NCI-H146 treated with DMSO at 0.1 percent for 48 hours (cell line): ENCODE data around the gene CCDC33.

Source experiments
- DNase-seq: peaks from one replicate; lab custom pipeline; 2025; ENCODE audit not compliant: unreplicated experiment; lab: John Stamatoyannopoulos, UW

Gene CCDC33

DNA sequence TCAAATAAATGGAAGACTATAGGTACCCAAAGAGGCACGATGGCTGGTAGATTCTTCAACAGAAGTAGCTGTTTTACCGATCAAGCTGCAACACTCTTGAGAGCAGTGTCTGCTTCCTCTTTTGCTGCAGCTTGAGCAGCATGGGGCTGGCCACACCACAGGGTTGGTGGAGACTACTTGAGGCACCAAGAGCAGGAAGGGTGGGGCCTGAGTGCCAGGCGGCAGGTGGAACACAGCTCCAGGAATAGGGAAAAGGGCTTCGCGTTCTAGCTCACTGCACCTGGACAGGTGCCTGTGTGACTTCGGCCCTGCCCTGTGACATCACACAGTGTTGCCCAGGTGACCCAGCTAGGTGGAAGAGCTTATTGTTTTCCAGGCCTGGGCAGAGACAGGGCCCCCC lies at the start of gene CCDC33:
Gene CCDC33 (plus strand): TSS at position 365 of the 400 bp plus-strand sequence. CDS start 394 bp downstream, outside the sequence.
- peak; percentile 92 for DNase-seq

DNA sequence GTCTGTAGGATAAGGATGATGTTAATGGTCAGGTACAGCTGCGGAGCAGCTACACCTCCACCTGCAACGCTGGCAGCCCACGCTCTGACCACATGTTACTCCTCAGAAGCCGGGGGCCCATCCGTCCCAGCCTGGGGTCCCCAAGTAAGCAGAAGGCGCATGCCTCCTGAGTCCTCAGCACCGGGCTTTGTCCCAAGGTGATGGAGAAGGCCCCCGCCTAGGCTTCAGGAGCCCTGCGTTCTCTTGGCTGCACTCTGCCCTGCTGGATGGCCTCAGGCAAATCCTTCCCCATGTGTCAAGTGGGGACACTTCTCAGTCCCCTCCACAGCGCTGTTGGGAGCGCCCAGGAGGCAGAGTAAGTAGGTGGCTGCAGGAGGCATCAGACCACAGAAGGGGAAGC lies 47.9 kb upstream of the CCDC33 start:
- DNase-seq = no peak

DNA sequence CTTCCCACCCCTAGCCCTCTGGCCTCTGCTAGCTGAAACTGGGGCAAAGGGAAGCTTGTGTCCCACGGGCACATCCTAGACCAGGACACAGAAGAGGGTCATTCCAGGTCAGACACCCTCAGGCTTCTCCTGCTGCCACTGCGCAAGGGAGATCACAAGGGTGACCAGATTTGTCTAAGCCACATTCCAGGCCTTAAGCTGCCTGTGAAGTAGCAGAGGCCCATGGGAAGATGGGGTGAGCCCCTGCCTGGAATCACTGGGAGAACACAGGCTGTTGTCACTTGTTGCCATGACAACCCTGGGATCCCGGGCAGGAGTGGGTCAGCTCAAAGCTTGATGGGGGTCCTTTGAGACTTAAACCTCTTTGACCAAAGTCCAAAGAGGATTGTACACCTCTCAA lies 44.3 kb upstream of the CCDC33 start:
- no peak for DNase-seq

DNA sequence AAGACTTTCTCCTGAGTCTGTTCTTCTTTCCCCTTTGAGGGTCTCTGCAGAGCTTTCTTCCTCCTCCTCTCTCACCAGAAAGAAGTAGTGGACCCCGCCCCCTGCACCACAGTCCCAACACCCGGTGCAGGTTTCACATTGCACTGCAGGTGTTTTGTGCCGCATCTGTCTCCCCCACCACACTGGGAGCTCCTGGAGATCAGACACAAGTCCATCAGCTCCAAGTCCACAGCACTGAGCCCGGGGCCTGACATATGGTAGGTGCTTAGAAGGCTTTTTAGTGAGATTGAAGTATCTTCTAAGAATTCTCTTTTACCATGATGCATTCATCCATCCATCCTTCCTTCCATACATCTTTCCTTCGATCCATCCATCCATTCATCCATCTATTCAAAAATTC lies 43.4 kb upstream of the CCDC33 start:
- DNase-seq = no peak

DNA sequence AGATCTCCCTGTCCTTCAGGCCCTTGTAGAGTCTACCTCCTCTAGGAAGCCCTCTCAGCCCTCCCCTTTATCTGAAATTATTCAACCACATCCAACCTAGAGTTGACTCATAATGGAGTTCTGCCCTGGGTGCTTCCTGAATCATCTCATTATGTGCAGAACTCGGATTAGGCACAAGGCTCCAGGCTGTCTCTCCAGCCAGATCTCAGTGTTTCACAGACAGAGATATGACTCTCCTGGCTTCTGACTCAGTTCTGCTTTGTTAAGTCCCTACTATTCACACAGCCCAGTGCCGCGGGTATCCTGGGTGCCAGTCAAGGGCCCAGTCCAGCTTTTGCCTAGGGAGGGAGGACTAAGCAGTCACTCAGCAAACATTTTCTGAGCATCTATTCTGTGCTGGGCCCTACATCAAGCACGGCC lies 42.8 kb upstream of the CCDC33 start:
- no peak for DNase-seq

DNA sequence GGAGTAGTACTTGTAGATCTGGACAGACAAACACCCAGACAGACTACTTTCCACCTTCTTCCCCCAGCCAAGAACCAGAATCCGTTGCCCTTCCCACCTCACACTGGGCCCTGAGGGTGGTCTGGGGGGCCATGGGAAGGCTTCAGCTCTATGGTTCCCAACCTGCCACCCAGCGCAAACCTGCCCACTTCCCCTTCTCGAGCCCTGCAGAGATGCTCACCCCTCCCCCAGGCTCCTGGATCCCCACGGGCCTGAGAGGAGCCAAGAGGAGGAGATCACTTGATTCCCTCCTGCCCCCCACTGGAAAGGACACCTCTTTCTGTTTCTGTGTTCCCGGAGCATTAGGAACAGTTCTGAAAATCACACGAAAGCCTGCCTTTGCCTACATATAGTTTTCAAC lies 42.2 kb upstream of the CCDC33 start:
- DNase-seq = no peak

DNA sequence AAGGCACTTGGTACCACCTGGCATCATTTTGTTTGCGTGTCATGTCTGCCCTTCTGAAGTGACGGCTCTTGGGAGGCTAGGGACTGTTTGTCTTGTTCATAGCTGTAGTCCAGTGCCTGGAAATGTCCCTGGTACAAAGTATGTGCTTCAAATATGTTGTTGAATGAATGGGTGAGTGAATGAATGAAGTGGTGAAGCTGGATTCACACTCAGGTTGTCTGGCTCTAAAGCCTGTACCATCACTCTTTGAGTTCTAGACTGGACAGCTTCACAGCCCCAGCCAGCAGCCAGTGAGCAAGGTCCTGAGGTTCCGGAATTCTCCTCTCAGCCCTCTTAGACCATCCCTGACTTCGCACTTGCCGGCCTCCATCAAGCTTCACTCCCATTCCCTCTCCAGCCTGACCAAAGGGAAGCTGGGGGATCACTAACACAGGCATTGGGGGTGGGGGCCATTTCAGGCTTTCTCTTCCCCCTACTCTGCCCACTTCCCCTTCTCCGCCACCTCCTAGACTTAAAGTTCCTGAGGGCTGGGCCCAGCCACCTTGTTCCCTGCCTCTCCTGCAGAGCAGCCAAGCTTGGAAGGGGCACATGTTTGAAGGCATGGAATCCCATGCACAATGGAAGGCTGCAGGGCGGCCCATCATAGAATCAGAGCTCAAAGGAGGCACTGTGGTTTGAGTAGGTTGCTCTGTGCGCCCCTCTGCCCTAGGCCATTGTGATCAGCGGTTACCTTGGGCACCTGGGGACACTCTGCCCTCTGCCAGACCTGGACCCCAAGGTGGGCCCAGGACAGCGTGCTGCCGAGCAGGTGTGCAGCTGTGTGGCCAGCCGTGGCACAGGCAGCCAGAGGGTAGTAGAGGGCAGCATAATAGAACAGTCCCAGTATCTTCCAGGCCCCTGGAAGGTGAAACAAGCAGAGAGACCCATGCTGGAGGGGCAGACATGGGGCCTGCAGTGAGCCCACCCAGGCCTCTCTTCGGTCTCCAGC lies 41.3 kb upstream of the CCDC33 start:
- DNase-seq = no peak

DNA sequence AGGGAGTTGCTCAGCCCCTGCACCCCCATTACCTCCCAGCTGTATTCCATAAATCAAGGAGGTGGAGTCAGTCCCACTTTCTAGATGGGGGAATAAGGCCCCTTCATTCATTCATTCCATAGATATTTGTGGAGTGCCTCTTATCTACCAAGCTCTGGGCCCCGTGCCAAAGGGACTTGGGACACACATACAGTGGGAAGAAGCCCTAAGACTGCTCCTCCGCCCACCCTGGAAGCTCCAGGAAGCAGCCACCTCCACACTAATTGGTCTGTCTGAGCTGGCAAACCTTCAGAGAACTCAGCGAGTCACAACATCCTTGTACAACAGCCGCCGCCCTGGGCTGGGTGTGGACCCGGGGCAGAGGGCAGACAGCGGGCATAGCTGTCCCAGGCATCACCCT lies 40.0 kb upstream of the CCDC33 start:
- DNase-seq = no peak

DNA sequence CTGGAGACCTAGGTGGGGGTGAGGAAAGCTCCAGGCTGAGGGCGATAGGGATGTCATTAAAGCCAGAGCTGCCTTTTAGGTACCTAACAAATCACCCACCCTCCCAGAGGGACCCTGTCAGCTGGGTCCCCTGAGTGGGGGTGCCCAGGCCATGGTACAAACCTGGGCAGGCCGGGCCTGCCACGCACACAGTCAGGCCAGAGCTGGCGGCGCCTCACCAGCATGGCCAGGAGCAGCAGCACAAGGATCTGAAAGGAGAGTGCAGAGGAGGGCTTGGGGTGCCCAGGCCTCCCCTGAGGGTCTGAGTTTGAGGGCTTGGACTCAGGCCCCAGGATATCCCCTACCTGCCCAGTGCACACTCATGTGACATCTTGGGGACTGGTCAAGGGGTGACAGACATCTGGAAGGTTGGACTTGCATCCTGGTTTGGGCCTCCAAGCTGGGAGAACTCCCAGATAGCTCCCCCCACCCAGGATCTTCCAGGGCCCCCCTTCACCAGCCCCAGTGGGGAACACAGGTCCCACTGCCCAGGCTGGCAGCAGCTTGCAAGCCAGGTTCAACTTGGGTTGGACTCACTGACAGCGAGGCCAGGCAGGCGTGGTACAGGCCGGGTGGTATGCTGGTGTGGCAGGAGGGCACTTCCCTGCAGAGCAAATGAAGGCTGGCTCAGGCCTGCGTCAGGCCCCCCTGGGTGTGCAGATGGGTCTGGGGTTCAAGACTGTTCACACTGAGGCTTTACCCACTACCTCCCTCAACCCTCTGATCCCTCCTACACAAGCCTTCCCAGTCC lies 38.8 kb upstream of the CCDC33 start:
- DNase-seq = no peak

DNA sequence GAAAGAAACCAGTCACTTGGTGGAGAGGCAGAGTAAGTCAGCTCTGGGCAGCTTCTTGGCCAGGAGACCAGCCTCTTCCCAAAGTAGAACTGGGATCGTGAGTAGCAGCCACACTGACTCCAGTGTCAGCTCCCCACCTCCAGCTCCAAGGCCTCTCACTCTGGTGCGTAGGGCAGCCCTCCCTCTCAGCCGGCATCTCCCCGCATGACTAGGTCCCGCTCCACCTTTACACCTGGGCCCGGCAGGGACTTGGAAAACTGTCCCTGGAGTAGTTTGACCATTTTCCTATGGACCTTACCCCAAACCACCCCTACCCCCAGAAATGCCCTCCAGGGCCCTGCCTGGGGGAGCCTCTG lies 36.9 kb upstream of the CCDC33 start:
- no peak for DNase-seq

DNA sequence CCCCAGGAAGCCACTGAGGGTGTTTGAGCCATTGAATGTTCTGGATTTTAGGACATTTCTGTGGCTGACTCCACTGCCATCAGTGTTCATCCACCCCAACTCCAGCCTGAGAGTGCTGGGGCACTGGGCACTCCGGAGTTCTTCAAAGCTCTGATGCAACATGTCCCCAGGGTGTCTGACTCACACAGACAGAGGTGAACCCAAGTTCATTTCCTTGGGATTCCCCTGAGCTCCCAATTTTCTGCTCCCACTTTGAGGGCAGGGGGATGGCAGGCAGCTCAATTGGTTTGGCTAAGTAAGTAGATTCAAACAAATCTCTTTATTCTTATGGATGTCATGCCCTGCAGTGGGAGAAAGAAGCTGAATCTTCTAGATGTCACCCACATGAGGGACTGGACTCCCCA lies 35.7 kb upstream of the CCDC33 start:
- no peak for DNase-seq

DNA sequence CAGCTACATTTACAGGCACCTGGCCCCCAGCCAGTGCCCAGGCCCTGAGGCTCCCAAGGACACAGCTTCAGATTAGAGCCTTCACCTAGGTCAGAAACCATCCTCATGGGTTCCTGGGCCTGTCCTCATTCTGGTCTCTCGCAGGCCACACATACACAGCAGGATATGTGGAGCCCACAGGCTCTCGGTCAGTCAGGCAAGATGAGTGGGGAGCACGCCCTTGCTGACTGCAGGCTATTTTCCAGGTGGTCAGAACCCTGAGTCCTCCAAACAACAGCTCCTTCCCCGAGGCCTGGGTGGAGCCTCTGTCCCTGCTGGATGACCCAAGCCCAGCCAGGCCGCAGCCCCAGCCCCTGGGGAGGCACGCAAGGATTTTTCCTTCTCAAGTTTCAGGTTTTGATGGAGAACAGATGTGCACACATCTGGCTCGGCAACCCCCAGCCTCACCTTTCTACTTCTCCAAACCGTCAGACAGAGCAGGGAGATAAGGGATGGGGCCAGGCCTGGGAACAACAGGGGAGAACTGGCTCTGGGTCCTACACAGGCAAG lies 35.2 kb upstream of the CCDC33 start:
- no peak for DNase-seq

DNA sequence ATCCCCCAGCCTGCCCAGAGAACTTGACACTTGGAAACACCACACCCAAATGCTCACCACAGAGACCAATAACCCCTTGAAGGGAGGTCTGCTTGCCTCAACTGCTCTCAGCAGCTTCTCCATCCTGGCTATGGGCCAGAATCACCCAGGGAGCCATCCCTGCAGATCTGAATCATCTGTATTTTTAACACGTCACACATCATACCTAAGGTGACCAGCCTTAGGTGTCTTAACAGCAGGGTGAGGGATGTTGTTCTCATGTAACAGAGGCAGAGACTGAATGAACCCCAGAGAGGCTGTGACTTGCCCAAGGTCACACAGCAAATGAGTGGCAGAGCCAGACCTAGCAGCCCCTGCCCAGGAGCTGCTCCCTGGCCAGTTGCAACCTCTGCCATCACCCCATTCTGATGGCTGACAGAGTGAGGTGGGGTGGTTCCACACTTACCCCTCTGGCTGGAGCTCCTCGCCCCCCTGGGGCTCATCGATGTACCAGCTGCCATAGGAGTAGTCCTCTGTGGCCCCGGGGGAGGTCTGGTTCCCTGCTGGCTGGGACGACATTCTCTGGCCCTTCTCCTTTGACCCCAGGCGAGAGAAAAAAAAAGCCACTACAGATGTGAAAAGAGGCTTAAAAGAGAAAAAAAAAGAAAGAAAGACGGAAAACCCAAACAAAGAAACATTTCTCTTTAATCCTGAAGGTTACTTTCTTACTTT lies 34.3 kb upstream of the CCDC33 start:
- DNase-seq = peak; percentile 36

DNA sequence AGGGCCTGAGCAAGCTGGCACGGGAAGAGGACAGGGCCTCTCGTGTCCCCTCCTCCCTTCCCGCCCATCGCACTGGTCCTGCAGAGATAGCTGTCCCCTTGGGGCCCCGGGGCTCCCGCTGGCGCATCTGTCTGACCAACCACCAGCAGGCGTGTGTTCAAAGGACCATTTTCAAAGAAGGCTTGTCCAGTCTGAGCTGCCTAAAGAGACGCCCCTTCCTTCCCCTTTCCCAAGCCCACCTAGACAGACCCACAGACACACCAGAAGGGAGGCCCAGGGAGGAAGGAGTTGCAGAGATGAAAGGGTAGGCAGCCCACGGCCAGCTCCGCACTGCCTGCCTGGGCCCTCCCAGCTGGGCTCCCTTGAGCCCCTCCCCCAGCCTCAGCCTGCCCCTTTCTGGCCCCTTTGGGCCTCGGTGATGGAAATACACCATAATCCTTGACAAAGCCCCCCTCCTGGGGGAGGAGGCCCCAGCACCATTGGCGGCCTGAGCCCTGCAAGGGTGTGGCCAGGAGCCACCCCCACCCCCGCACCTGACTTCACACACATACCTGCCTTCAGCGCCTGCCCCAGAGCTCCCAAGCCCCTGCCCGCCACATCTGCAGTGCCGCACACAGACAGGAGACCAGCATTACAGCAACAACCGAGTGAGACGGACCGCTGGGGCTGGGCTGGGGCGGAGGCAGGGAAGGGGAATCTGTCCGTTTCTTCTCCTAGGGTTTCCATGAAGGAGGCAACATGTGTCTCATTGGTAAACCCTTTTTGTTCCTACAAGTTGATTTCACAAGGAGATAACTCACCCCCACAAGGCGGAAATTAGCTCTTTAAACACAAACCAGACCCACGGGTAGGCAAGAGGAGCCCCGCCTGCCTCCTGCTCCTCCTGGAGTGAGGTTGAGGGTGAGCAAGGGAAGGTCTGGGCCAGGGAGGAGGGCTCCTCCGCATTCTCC lies 33.4 kb upstream of the CCDC33 start, which contains the start of gene STRA6:
Gene STRA6 (minus strand): TSS at position 336 of the 950 bp plus-strand sequence. CDS start 520 bp downstream, outside the sequence.
- peak; percentile 80 for DNase-seq

DNA sequence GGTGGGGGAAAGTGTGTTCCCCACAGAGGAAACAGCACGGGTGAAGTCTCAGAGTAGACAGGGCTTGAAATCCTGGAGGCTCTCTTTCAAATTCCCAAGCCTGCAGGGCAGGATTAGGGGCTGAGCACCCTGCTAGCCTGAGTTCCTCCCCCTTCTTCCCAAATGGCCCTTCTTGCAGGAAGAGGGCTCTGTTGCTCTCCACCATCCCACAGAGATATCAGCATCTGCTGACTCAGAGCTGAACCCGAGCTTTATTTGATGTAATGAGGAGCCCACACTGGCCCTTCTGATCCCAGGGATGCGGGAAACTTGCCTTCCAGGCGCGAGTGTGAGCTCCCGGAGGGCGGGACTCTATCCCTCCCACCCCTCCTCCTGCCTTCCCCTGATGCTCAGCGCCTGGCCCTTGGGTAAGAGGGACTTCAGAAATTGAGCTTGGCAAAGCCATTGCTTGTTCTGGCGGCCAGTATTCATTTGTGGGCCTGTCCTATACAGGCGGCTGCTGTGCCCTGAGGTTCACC lies 32.2 kb upstream of the CCDC33 start:
- no peak for DNase-seq

DNA sequence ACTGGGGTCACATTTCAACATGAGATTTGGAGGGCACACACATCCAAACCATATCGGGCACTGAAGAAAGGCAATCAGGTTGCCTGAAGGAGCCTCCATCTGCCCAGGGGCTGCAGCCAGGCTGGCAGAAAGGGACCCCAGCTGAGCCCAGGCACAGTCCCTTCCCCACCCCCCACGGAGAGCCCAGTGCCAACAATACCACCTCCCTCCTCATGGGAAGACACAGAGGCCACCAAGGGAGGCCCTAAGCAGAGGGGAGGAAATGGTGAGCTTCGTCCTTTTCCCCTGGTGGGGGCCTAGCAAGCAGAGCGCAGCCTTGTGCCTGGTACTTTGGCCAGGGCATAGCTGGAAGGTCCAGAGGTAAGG lies 30.6 kb upstream of the CCDC33 start:
- DNase-seq = no peak

DNA sequence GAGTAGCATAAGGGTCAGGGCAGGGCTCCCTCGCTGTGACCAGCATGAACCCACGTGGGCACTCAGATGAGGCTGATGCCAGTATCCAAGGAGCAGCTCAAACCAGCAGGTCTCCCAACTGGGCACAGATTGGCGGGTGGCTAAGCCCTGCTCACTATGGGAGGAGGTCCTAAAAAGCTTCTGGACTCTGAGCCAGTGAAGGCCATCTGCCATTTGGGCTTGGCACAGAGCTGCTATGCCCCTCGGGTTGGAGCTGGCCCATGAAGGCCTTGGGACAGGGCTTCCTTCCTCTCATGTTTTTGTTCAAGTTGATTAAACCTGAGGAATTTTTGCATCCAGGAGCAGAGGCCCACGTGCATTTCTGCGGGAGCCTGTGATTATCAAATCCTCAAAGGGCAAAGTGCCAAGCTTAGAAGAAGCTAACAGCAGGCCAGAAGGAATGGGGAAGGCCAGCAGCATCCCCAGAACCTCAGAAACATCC lies 29.3 kb upstream of the CCDC33 start:
- DNase-seq = no peak

DNA sequence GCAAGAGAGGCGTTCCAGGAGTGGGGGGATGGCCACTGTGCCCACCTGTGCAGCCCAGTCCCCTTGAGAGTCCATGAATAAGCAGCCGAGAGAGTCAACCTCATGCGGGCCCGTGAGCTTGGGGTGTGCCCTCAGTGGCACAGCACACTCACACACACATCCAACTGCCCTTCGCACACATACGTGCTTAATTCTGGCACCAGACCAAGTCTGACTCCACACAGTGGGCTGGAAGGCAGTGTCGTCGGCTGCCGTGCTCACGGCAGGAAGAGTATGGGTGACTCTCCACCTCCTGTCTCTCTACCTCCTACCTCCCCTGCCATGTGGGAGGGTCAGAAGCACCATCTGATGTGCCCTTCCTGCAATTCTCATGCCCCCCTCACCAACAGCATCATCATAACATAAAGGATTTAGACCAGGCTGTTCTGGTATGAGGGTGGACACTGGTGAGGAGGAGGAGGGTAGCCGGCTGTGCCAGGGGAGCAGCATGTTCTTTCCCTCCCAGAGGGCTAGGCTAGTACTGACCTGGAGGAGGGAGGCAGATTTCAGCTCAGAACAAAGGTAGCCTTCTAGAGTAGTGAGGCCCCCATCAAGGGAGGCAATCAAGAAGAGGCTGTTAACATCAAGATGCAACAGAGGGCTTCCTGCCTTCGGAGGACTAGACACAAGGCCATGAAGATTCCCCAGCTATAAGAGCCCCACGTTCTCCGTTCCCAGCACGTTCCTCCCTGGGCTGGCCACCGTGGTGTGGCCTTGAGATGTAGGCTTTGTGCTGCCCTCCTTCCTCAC lies 28.3 kb upstream of the CCDC33 start:
- DNase-seq = no peak

DNA sequence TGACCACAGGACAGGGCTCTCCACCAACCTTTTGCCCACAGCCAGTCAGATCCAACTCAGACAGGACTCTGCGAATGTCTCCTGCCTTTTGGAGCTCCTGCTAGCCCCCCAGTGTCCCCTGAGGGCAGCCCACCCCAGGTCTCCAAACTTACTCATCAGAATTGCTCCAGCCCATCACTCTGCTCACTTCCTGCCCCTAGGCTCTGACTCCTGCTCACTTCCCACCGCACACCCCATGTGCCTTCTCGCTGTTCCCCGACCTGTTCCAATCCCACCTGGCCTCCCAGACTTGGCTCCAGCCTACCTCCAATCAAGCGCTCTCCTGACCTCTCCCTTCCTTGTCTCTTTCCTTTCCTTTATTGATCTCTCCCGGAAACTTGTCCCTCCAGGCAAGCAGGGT lies 27.6 kb upstream of the CCDC33 start:
- DNase-seq = no peak
